HG02884 (cell line): ENCODE measurements around the gene APBB2.
A peak's percentile ranks its signal among the peaks of the same experiment; 100 is the strongest.
"Not testable (repeated sequence)": the region's sequence is repeated elsewhere in the genome, so short reads cannot be mapped to it uniquely, and the experiment has no call there.

ENCODE experiments used
- ATAC-seq: cut with Tn5 transposase; IDR thresholded peaks from one replicate; pipeline ENCODE4 v1.9.1; 2021; ENCODE audit warnings: mild to moderate bottlenecking, moderate library complexity; ENCODE audit not compliant: unreplicated experiment

Gene APBB2

GRCh38 chr4:41029098-41029497, 185.2 kb downstream of the APBB2 start:
- ATAC-seq: no peak

- no peak for ATAC-seq
These were observed 185.8 kb downstream of the APBB2 start for GRCh38 chr4:41028392-41029076.

DNA sequence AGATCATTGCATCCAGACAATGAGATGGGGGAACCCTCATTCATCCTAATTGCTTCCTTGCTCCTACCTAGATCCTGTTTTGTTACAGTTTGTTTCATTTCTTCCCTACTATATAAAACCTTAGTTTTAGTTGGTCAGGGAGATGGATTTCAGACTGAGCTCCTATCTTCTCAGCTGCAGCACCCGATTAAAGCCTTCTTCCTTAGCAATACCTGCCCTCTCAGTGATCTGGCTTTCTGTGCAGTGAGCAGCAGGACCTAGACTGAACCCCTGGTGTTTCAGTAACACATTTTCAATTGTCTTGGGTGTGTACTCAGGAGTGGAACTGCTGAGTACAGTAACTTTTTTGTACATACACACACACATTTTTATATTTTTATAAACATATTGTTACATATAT, 187.4 kb downstream of the APBB2 start:
- ATAC-seq: no peak

- no peak for ATAC-seq
These were observed 188.5 kb downstream of the APBB2 start for GRCh38 chr4:41025824-41026223.

DNA sequence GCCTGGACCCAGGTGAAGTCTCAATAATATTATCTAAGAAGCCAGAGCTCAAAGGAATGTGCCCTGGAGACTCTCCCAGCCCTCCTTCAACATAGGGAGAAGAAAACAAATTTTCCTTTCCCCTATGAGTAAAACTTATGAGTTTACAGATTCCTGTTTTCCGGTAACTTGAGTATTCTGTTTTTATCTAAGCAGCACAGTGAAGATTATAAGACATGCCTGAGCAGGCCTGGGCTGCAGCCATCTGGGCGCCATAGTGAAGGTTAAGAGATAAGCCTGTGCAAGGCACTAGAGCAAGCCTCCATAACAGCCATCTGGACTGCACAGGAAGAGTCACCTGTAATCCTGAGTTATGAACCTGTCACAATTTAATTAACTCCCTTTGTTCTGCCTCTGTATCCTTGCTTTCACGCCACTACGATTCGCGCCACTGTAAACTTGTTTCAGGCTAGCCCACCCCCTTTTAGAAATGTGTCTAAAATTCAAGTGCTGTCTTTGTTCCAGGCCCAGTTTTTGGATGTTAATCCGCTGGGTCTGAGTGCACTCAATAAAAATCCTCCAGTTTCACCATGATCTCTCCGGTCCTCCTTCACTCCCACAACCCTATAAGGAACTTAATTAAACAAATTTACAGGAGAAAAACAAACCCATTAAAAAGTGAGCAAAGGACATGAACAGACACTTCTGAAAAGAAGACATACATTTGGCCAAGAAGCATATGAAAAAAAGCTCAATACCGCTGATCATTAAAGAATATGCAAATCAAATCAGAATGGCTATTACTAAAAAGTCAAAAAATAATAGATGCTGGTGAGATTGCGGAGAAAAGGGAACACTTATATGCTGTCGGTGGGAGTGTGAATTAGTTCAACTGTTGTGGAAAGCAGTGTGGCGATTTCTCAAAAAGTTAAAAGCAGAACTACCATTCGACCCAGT, 189.5 kb downstream of the APBB2 start:
- ATAC-seq: no peak

DNA sequence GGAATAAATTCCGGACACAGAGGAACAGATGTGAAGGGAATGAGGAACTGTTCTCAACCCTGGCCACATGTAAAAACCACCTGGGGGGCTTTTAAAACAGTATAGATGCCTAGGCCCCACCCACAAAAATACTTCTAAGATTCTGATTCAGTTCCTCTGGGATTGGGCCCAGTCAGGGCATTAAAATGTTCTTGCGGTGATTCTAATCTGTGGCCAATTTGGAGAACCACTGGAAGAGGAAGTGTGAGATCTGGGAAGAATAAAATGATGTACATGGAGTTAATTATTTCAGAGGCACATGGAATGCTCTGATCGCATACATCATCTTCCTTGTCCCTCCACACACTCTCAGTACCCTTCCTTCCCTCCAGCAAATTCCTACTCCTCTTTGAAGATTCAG, 192.2 kb downstream of the APBB2 start:
- no peak for ATAC-seq

DNA sequence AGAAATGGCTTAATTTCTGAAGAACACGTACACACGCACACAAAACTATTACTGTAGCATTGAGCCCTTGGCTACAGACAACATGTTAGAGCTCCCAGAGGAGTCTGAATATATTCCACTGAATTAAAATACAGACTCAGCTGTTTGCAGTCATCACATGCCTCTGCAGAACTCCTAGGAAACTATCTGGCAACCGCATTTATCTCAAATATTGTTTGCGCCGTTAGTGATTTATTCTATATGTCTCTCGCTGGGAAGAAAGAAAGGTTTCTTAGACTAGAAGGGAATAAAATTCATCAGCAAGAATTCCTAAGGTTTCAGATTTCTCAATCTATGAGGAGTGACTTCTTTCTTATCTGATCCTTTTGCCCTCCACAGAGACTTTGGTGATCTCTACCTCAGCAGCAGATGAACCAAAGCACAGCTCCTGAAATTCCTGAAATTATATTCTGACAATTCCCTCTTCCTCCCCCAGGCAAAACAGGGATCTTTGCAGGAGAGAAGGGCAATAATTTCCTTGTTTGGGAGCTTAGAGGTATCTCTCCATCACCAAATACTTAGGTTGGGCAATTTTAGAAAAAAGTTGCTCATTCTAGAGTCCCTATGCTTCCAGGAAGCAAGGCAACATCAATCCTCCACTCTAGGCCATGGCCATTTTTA, 199.2 kb downstream of the APBB2 start:
- no peak for ATAC-seq

- ATAC-seq: no peak
These were observed 200.2 kb downstream of the APBB2 start for GRCh38 chr4:41014158-41014557.

DNA sequence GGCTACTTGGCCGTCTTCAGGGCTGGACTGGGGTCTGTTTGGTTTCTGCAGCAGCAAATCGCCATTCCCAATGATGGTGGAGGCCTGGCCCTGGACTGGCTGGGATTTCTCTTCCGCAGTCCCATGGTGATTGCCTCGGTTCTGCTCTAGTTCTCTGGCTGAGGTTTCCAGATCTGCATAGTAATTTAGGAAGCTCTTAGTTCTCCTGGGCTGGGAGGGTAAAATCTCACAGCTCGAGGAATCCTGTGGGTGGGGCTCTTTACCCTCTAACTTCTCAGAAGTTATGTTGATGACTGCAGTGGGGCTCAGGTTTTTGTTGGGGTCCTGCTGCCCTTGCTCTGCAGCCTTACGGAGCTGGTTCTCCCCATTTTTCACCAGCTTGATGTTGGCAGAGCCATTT, 200.6 kb downstream of the APBB2 start:
- ATAC-seq: no peak

DNA sequence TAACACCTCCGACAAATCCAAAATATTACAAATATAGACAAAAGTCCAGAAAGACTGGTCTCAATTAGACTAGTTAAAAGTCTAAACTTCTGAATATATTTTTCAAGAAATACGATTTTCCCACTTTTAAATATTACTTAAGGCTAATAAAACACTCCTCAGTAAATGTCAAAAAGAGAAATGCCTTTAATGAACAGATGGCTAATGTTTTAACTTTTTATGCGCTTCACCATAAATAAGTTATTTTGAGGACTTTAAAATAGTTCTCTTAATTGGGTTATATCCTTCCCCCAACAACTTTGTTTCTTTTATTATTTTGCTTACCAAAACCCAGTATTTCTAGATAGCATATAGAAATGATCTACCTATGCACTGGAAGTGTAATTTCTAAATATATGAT, 201.4 kb downstream of the APBB2 start:
- no peak for ATAC-seq

DNA sequence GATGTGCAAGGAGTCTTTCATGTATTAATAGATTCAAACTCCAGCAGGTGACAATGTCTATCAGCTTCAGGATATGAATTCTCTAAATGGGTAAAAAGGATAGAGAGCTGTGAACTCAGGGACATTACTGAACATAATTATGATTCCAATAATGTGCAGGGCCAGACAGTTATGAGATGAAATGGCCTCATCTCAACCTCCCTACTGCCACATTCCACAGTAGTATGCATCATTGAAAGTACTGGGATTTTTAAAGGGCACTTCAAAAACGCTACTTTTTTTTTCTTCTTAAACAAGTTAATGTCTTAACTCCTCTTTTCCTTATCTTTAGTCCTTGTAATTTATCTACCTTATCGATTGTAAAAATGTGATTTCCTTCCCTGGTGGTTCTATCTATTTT, 202.0 kb downstream of the APBB2 start:
- no peak for ATAC-seq

- ATAC-seq: no peak
These were observed 204.9 kb downstream of the APBB2 start for GRCh38 chr4:41009411-41009810.

GRCh38 chr4:41006141-41006540, 208.2 kb downstream of the APBB2 start:
- no peak for ATAC-seq

- no peak for ATAC-seq
These were observed 212.0 kb downstream of the APBB2 start for GRCh38 chr4:41002309-41002708.

DNA sequence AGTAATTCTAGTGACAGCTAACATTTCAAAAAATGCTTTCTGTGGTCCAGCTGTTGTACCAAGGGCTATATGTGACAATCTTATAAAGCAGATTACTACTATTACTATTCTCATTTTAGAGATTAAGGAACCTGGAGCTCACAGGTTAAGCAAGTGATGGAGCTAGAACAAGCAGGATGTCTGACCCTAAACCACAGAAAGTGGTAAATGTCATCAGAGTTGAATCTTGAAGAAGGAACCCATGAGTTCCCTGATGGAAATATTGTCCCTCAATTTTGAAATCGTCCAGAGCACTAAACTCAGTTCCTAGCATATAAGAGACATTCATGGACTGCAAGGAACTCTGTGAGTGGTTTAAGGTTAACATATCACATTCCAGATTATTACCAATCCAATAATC, 214.0 kb downstream of the APBB2 start:
- no peak for ATAC-seq

- no peak for ATAC-seq
These were observed 215.5 kb downstream of the APBB2 start for GRCh38 chr4:40998675-40999358.

DNA sequence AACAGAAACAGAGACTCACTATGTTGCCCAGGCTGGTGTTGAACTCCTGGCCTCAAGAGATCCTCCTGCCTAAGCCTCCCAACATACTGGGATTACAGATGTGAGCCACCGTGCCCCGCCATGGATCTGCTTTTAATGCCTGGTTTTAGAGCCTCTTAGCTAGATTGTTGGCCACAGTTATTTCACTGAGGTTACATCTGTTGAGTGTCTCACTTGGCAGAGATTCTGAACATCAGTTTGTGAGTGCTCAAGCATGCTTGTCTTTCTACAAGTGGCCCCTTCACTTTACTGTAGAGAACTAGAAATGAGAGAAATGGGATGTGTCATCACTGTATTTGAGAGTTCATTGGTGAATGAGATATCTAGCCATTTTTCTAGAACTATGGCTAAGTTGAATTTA, 218.5 kb downstream of the APBB2 start:
- ATAC-seq: no peak

DNA sequence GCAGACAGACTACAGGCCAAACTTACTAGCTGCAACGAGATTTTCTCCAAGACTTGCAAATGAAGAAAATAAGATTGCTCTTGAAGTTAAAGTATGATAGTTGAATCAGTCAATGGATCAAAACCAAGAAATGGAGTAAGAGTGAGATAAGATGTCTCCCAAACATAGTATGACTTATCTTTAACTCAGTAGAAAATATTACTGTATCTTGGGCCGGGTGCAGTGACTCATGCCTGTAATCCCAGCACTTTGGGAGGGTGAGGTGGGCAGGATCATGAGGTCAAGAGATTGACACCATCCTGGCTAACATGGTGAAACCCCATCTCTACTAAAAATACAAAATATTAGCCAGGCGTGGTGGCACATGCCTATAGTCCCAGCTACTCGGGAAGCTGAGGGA, 220.0 kb downstream of the APBB2 start:
- not testable (repeated sequence) for ATAC-seq

- not testable (repeated sequence) for ATAC-seq
These were observed 221.0 kb downstream of the APBB2 start for GRCh38 chr4:40993296-40993693.

GRCh38 chr4:40992472-40993295, 221.7 kb downstream of the APBB2 start:
- peak; percentile 59 for ATAC-seq
